GM23338 (cell line): ENCODE data around the gene PSMA5. TPM values are rescaled to one million over a fixed set of nuclear protein-coding genes. Genes with fewer than 3 reads are reported as not detected.

Source experiments
- ATAC-seq: fragments of 200-7000 bp; cut with Tn5 transposase; 3 replicates; pipeline ENCODE4 v1.9.1; 2020
- DNase-seq: peaks from one replicate; pipeline ENCODE4 v3.0.0-alpha.2; 2015; ENCODE audit warnings: low spot score
- H2AFZ ChIP-seq: fragments of 200-600 bp; sonication (generic); 2 replicates; pipeline ENCODE4 v1.8.0; 2016; ENCODE audit warnings: antibody characterized with exemption, mild to moderate bottlenecking, moderate library complexity
- H3F3A ChIP-seq: fragments of 200-600 bp; sonication (generic); replicated peaks from 2 replicates; pipeline ENCODE4 v1.8.0; 2017; ENCODE audit warnings: antibody characterized with exemption, mixed run types, low read depth
- H3K27ac ChIP-seq: fragments of 200-600 bp; sonication (generic); 2 replicates; pipeline ENCODE4 v1.6.1; 2016; ENCODE audit warnings: low read depth
- H3K27me3 ChIP-seq: fragments of 200-600 bp; sonication (generic); 2 replicates; pipeline ENCODE4 v1.8.0; 2016; ENCODE audit warnings: mild to moderate bottlenecking, mixed run types, moderate library complexity; ENCODE audit not compliant: insufficient read depth
- H3K36me3 ChIP-seq: fragments of 200-600 bp; sonication (generic); 2 replicates; pipeline ENCODE4 v1.8.0; 2016; ENCODE audit warnings: mild to moderate bottlenecking; ENCODE audit not compliant: insufficient read depth
- H3K4me1 ChIP-seq: fragments of 200-600 bp; sonication (generic); 2 replicates; pipeline ENCODE4 v1.8.0; 2016; ENCODE audit warnings: mild to moderate bottlenecking, moderate library complexity; ENCODE audit not compliant: insufficient read depth
- H3K4me2 ChIP-seq: fragments of 200-600 bp; sonication (generic); 2 replicates; pipeline ENCODE4 v1.7.1; 2017; ENCODE audit warnings: mixed run types
- H3K4me3 ChIP-seq: fragments of 200-600 bp; sonication (generic); 2 replicates; pipeline ENCODE4 v1.6.1; 2016; ENCODE audit warnings: mixed run types
- H3K79me2 ChIP-seq: fragments of 200-600 bp; sonication (generic); replicated peaks from 2 replicates; pipeline ENCODE4 v1.8.0; 2017; ENCODE audit warnings: mild to moderate bottlenecking; ENCODE audit not compliant: insufficient read depth
- H3K9me2 ChIP-seq: fragments of 200-600 bp; sonication (generic); 2 replicates; pipeline ENCODE4 v1.8.0; 2017; ENCODE audit not compliant: insufficient read depth
- H4K20me1 ChIP-seq: fragments of 200-600 bp; sonication (generic); replicated peaks from 2 replicates; pipeline ENCODE4 v1.8.0; 2017; ENCODE audit warnings: mild to moderate bottlenecking; ENCODE audit not compliant: insufficient read depth
- H3K27ac Mint-ChIP-seq: 2 replicates; pipeline ENCODE4 v1.8.0; 2020; ENCODE audit warnings: inconsistent platforms, mild to moderate bottlenecking, moderate library complexity, mixed read lengths
- H3K27me3 Mint-ChIP-seq: 3 replicates; pipeline ENCODE4 v1.8.0; 2022; ENCODE audit warnings: low read depth, mild to moderate bottlenecking, moderate library complexity, mixed read lengths, inconsistent platforms; ENCODE audit not compliant: insufficient read depth, poor library complexity
- H3K36me3 Mint-ChIP-seq: 3 replicates; pipeline ENCODE4 v1.8.0; 2021; ENCODE audit warnings: low read depth, mild to moderate bottlenecking, inconsistent platforms, moderate library complexity, mixed read lengths
- H3K4me1 Mint-ChIP-seq: 3 replicates; pipeline ENCODE4 v1.8.0; 2020; ENCODE audit warnings: mild to moderate bottlenecking, inconsistent platforms, mixed read lengths
- H3K4me3 Mint-ChIP-seq: 3 replicates; pipeline ENCODE4 v1.8.0; 2021; ENCODE audit warnings: moderate library complexity, mild to moderate bottlenecking, inconsistent platforms, mixed read lengths
- H3K9me3 Mint-ChIP-seq: 3 replicates; pipeline ENCODE4 v1.8.0; 2020; ENCODE audit warnings: moderate library complexity, mild to moderate bottlenecking, inconsistent platforms, mixed read lengths
- CREB1 ChIP-seq: fragments of 250-450 bp; sonication (Bioruptor Pico); IDR thresholded peaks from 2 replicates; pipeline ENCODE4 v1.5.0; 2020; ENCODE audit warnings: low read depth, mild to moderate bottlenecking, moderate library complexity
- CTCF ChIP-seq, 2 experiments: fragments of 200-600 bp in 1 of 2; sonication (generic) in 1 of 2; conservative IDR thresholded peaks; 2 replicates each; pipeline versions ENCODE4 v1.5.1 to v1.6.1; 2016 to 2017; ENCODE audit warnings: antibody characterized with exemption in 2 of 2, low read depth in 2 of 2, mild to moderate bottlenecking in 2 of 2, moderate library complexity in 1 of 2
- ETS1 ChIP-seq: IDR thresholded peaks from 2 replicates; pipeline ENCODE4 v1.6.1; 2016; ENCODE audit warnings: antibody characterized with exemption
- EZH2 ChIP-seq: fragments of 200-600 bp; sonication (generic); IDR thresholded peaks from one replicate; pipeline ENCODE4 v1.8.0; 2017; ENCODE audit warnings: antibody characterized with exemption, mild to moderate bottlenecking, low read depth; ENCODE audit not compliant: unreplicated experiment
- EZH2phosphoT487 ChIP-seq: fragments of 200-600 bp; sonication (generic); IDR thresholded peaks from one replicate; pipeline ENCODE4 v1.8.1; 2018; ENCODE audit warnings: antibody characterized with exemption; ENCODE audit not compliant: unreplicated experiment
- JUNB ChIP-seq: IDR thresholded peaks from one replicate; pipeline ENCODE4 v1.6.1; 2016; ENCODE audit warnings: antibody characterized with exemption; ENCODE audit not compliant: unreplicated experiment
- NANOG ChIP-seq: IDR thresholded peaks from 2 replicates; pipeline ENCODE4 v1.6.1; 2016; ENCODE audit warnings: antibody characterized with exemption, borderline replicate concordance
- POLR2AphosphoS5 ChIP-seq: IDR thresholded peaks from 2 replicates; pipeline ENCODE4 v1.6.1; 2016; ENCODE audit warnings: antibody characterized with exemption, low read depth
- REST ChIP-seq: IDR thresholded peaks from one replicate; pipeline ENCODE4 v1.6.1; 2018; ENCODE audit warnings: antibody characterized with exemption; ENCODE audit not compliant: unreplicated experiment
- STAT1 ChIP-seq: IDR thresholded peaks from one replicate; pipeline ENCODE4 v1.6.1; 2016; ENCODE audit warnings: antibody characterized with exemption; ENCODE audit not compliant: unreplicated experiment
- ZNF114 ChIP-seq: fragments of 250-450 bp; sonication (Bioruptor Pico); IDR thresholded peaks from 2 replicates; pipeline ENCODE4 v1.5.0; 2020; ENCODE audit warnings: mild to moderate bottlenecking, moderate library complexity
- ZNF331 ChIP-seq: fragments of 250-450 bp; sonication (Bioruptor Pico); IDR thresholded peaks from 2 replicates; pipeline ENCODE4 v1.5.0; 2020; ENCODE audit warnings: low read depth, mild to moderate bottlenecking, moderate library complexity
- ZNF462 ChIP-seq: fragments of 250-450 bp; sonication (Bioruptor Pico); IDR thresholded peaks from 2 replicates; pipeline ENCODE4 v1.5.0; 2020; ENCODE audit warnings: mild to moderate bottlenecking, moderate library complexity
- polyA plus RNA-seq: library from polyadenylated mRNA; unstranded; fragments of >200 nt; fragmentation: Nextera tagmentation; extraction: Ambion mirVana; gene quantifications from 2 replicates; pipeline ENCODE4 v1.2.1, GENCODE V29; 2016
- total RNA-seq: library from RNA; depleted of rRNA; stranded (reverse); fragments of >200 nt; shearing (Covaris generic); gene quantifications from 2 replicates; pipeline ENCODE4 v1.2.3, GENCODE V29; 2014

Gene PSMA5
- total and polyA plus RNA-seq, 2 experiments from 2014 or later: 104 to 126 TPM

- H3K9me2 ChIP-seq: peaks cover 4% of the 10 kb centered on the region; the same call in 1 of the 2 replicates
- Mint-ChIP-seq H3K36me3 (peaks cover 5% of the 10 kb centered on the region; the same call in 1 of the 3 replicates), H3K4me3 (no peak overlapping the region), H3K4me1 (no peaks in the 10 kb centered on the region), H3K9me3 (peaks cover 11% of the 10 kb centered on the region), H3K27ac (no peak overlapping the region), H3K27me3 (no peaks in the 10 kb centered on the region)
- no peaks in the 10 kb centered on the region for H3K36me3 ChIP-seq
- H4K20me1 ChIP-seq: no peaks in the 10 kb centered on the region
- H3F3A ChIP-seq: no peaks in the 10 kb centered on the region
- no peak overlapping the region for H3K4me2 ChIP-seq
- TF ChIP-seq ZNF114 (CRISPR knock-in tag): no peak
- TF ChIP-seq ETS1: no peak
- no peak for TF ChIP-seq EZH2phosphoT487
- no peak for TF ChIP-seq NANOG
- TF ChIP-seq REST: no peak
- TF ChIP-seq EZH2: no peak
- TF ChIP-seq ZNF331 (CRISPR knock-in tag): no peak
- TF ChIP-seq ZNF462: no peak
- no peak for TF ChIP-seq CREB1 (CRISPR knock-in tag)
- no peak for TF ChIP-seq CTCF (conservative IDR thresholded peaks at IDR 0.05; ENCODE audit: low read depth in 2 of 2)
- no peak for TF ChIP-seq JUNB
- TF ChIP-seq POLR2AphosphoS5: no peak
- no peak for TF ChIP-seq STAT1
- no peak overlapping the region for H3K4me3 ChIP-seq
- no peak for DNase-seq
- H3K27me3 ChIP-seq: no peaks in the 10 kb centered on the region
- no peak overlapping the region for H3K27ac ChIP-seq
- no peaks in the 10 kb centered on the region for H3K79me2 ChIP-seq
- no peak for ATAC-seq
- H3K4me1 ChIP-seq: no peaks in the 10 kb centered on the region; the same call in 1 of the 2 replicates
- H2AFZ ChIP-seq: no peak overlapping the region
Observed at GRCh38 chr1:109438798-109439297, 12.6 kb upstream of the PSMA5 start.
